Endothelial cell of umbilical vein (primary cell): ENCODE measurements around the gene LDLRAD4. TPM values are rescaled to one million over a fixed set of nuclear protein-coding genes. Genes with fewer than 3 reads are reported as not detected.

ENCODE experiments used
- BruUV-seq: library from RNA; stranded (reverse); fragments of 400-500 nt; replicated peaks from 2 replicates; lab custom pipeline; 2021; lab: Mats Ljungman, UMichigan
- CTCF ChIA-PET: fragments of 300-600, 350-600 bp; sonication (Branson Sonifier 250); formaldehyde crosslinking; loops from one replicate; lab custom pipeline; 2021; ENCODE audit warnings: antibody characterized with exemption, inconsistent platforms; lab: Charles Lee
- POLR2A ChIA-PET: fragments of 300-600, 350-600 bp; sonication (Branson Sonifier 250); formaldehyde crosslinking; loops from one replicate; lab custom pipeline; 2021; ENCODE audit warnings: antibody characterized with exemption, inconsistent platforms; lab: Charles Lee
- DNase-seq: peaks from one replicate; pipeline ENCODE4 v3.0.0-alpha.2; 2011; ENCODE audit warnings: low read depth, low spot score
- FAIRE-seq: peaks from 2 replicates; lab custom pipeline; 2011; peaks lifted over from hg19 to GRCh38; lab: Jason Lieb, UNC
- H2AFZ ChIP-seq: 2 replicates; pipeline ENCODE4 v1.6.0; 2012; ENCODE audit warnings: low read depth, low read length, control low read depth, inconsistent platforms
- H3K27ac ChIP-seq: 2 replicates; pipeline ENCODE4 v1.5.1; 2011; ENCODE audit warnings: low read depth, mild to moderate bottlenecking, control low read depth, low read length, moderate library complexity; ENCODE audit not compliant: insufficient read depth
- H3K27me3 ChIP-seq, 2 experiments: 2 replicates each; pipeline versions ENCODE4 v1.6.0 to v1.6.1; 2011; ENCODE audit warnings: low read length in 2 of 2, mixed read lengths in 1 of 2; ENCODE audit not compliant: control insufficient read depth in 2 of 2, insufficient read depth in 2 of 2
- H3K36me3 ChIP-seq, 2 experiments: 2 replicates in 1 of 2; 3 replicates in 1 of 2; pipeline ENCODE4 v1.5.1; 2011; ENCODE audit warnings: low read length in 2 of 2, mild to moderate bottlenecking in 1 of 2, moderate library complexity in 1 of 2; ENCODE audit not compliant: control insufficient read depth in 2 of 2, insufficient read depth in 2 of 2; ENCODE audit errors: extremely low read depth in 1 of 2
- H3K4me1 ChIP-seq: 3 replicates; pipeline ENCODE4 v1.5.1; 2011; ENCODE audit warnings: mild to moderate bottlenecking, low read length; ENCODE audit not compliant: control insufficient read depth, insufficient read depth; ENCODE audit errors: extremely low read depth
- H3K4me2 ChIP-seq: 2 replicates; pipeline ENCODE4 v1.6.1; 2011; ENCODE audit warnings: low read length, control low read depth, mixed read lengths; ENCODE audit not compliant: insufficient read depth
- H3K4me3 ChIP-seq, 3 experiments: fragments of 200-600 bp in 1 of 3; sonication (generic), shearing (Covaris generic) in 1 of 3; replicated peaks in 1 of 3; 2 replicates each; pipeline ENCODE4 v1.5.1; 2011 to 2016; ENCODE audit warnings: control low read depth in 3 of 3, low read length in 3 of 3, mild to moderate bottlenecking in 2 of 3, inconsistent platforms in 1 of 3, low read depth in 1 of 3, moderate library complexity in 1 of 3; ENCODE audit not compliant: insufficient read depth in 1 of 3
- H3K79me2 ChIP-seq: 2 replicates; pipeline ENCODE4 v1.6.0; 2012; ENCODE audit warnings: low read length, inconsistent platforms; ENCODE audit not compliant: control insufficient read depth, insufficient read depth
- H3K9ac ChIP-seq: replicated peaks from 2 replicates; pipeline ENCODE3; 2011; ENCODE audit warnings: low read length, control low read depth; ENCODE audit not compliant: insufficient read depth; ENCODE audit errors: extremely low read depth
- H3K9me1 ChIP-seq: replicated peaks from 3 replicates; pipeline ENCODE4 v1.6.0; 2011; ENCODE audit warnings: mild to moderate bottlenecking, low read length; ENCODE audit not compliant: control insufficient read depth, insufficient read depth; ENCODE audit errors: extremely low read depth
- H3K9me3 ChIP-seq: replicated peaks from 2 replicates; pipeline ENCODE4 v1.5.1; 2012; ENCODE audit warnings: low read length, inconsistent platforms; ENCODE audit not compliant: control insufficient read depth, insufficient read depth
- H4K20me1 ChIP-seq: replicated peaks from 2 replicates; pipeline ENCODE3; 2011; ENCODE audit warnings: mild to moderate bottlenecking, low read length; ENCODE audit not compliant: control insufficient read depth, insufficient read depth; ENCODE audit errors: extremely low read depth
- CTCF ChIP-seq, 2 donors: IDR thresholded peaks; 1 replicate in 1 of 2; 2 replicates in 1 of 2; pipeline ENCODE4 v1.5.1; 2011; ENCODE audit warnings: low read length in 2 of 2, mild to moderate bottlenecking in 2 of 2, moderate library complexity in 2 of 2, control low read depth in 1 of 2, inconsistent platforms in 1 of 2, low read depth in 1 of 2; ENCODE audit not compliant: insufficient read depth in 1 of 2; ENCODE audit errors: extremely low read depth in 1 of 2
- EZH2 ChIP-seq: IDR thresholded peaks from 2 replicates; pipeline ENCODE4 v1.6.1; 2012; ENCODE audit warnings: borderline replicate concordance, low read depth, mild to moderate bottlenecking, moderate library complexity, low read length, inconsistent platforms; ENCODE audit not compliant: severe bottlenecking
- FOS ChIP-seq: IDR thresholded peaks from 2 replicates; pipeline ENCODE4 v1.6.1; 2011; ENCODE audit warnings: mild to moderate bottlenecking, low read length, moderate library complexity, borderline replicate concordance; ENCODE audit not compliant: insufficient read depth
- GATA2 ChIP-seq: IDR thresholded peaks from 2 replicates; pipeline ENCODE4 v1.7.0; 2011; ENCODE audit warnings: low read depth, mild to moderate bottlenecking, moderate library complexity, mixed read lengths, low read length; ENCODE audit not compliant: insufficient read length, insufficient read depth
- JUN ChIP-seq: IDR thresholded peaks from 2 replicates; pipeline ENCODE4 v1.6.1; 2011; ENCODE audit warnings: borderline replicate concordance, low read depth; ENCODE audit not compliant: insufficient read length, insufficient read depth
- MAX ChIP-seq: IDR thresholded peaks from 2 replicates; pipeline ENCODE4 v1.6.1; 2011; ENCODE audit not compliant: insufficient read depth, insufficient read length
- MYC ChIP-seq: IDR thresholded peaks from one replicate; pipeline ENCODE4 v1.6.1; 2011; ENCODE audit warnings: mild to moderate bottlenecking, low read depth, low read length
- POLR2A ChIP-seq: IDR thresholded peaks from 2 replicates; pipeline ENCODE4 v1.6.1; 2012; ENCODE audit warnings: low read depth, mild to moderate bottlenecking, control low read depth, low read length
- POLR2AphosphoS5 ChIP-seq: IDR thresholded peaks from 2 replicates; pipeline ENCODE4 v1.6.1; 2012; ENCODE audit warnings: low read depth, mild to moderate bottlenecking, control low read depth, low read length, moderate library complexity; ENCODE audit not compliant: insufficient read depth
- dilution Hi-C: fragments of 300-500 bp; cut with MboI; formaldehyde crosslinking; loops from one replicate; pipeline ENCODE4 v1.15.0; 2019; ENCODE audit warnings: low sequenced_read_pairs; ENCODE audit not compliant: extremely low pct_ligation_motif_present
- intact Hi-C: fragments of 100-400 bp; cut with micrococcal nuclease; formaldehyde crosslinking; loops from one replicate; pipeline ENCODE4 v1.10.0; 2022
- polyA plus RNA-seq, 4 experiments: library from polyadenylated mRNA; depleted of rRNA in 3 of 4; stranded (reverse) in 3 of 4; unstranded in 1 of 4; fragments of >200 nt; gene quantifications; 2 replicates each; pipeline versions ENCODE4 v1.2.1 to v1.2.3, GENCODE V29; 2011 to 2012; ENCODE audit warnings: missing spikeins in 1 of 4
- total RNA-seq: library from RNA; stranded (reverse); gene quantifications from 2 replicates; pipeline ENCODE4 v1.2.3, GENCODE V29; 2021

Gene LDLRAD4
- total and polyA plus RNA-seq, 2 donors (not counting 3 experiments of a cell fraction or from before 2014, with no cell fraction given), result 5.2 to 6.5 TPM

GRCh38 chr18:13487237-13487636, 268.7 kb downstream of the LDLRAD4 start:
- ChIA-PET POLR2A (no interaction called here), CTCF (no interaction called here)
- Histone ChIP-seq H3K27me3 (no peaks in the 10 kb centered on the region), H3K4me3 (no peak overlapping the region), H3K27ac (no peak overlapping the region), H3K9me1 (no peaks in the 10 kb centered on the region), H2AFZ (no peak overlapping the region), H3K4me2 (no peak overlapping the region), H3K79me2 (no peaks in the 10 kb centered on the region), H4K20me1 (no peaks in the 10 kb centered on the region), H3K9me3 (no peaks in the 10 kb centered on the region), H3K4me1 (no peaks in the 10 kb centered on the region), H3K9ac (no peak overlapping the region), H3K36me3 (no peaks in the 10 kb centered on the region)
- FAIRE-seq, result no peak
- dilution Hi-C loops, result no loop called here
- BruUV-seq, result no TSS peak
- intact Hi-C loops, result no loop called here
- DNase-seq, result no peak
- no peak for TF ChIP-seq JUN
- no peak for TF ChIP-seq MYC
- TF ChIP-seq GATA2, result no peak
- TF ChIP-seq EZH2, result no peak
- no peak for TF ChIP-seq POLR2AphosphoS5
- TF ChIP-seq FOS, result no peak
- no peak for TF ChIP-seq CTCF (IDR thresholded peaks at IDR 0.05; ENCODE audit: extremely low read depth in 1 of 2, insufficient read depth in 1 of 2, low read depth in 1 of 2, low read length in 2 of 2)
- no peak for TF ChIP-seq MAX
- no peak for TF ChIP-seq POLR2A
